CD4-positive, alpha-beta T cell treated with Interferon alpha-2 for 1 hour (primary cell): ENCODE results near the gene IL6ST.
"Not testable (repeated sequence)": the region's sequence is repeated elsewhere in the genome, so short reads cannot be mapped to it uniquely, and the experiment has no call there.

Experiments
- DNase-seq, 2 donors: peaks; one replicate each; pipeline ENCODE4 v3.0.0-alpha.2; 2020 to 2022

The IL6ST gene

DNA sequence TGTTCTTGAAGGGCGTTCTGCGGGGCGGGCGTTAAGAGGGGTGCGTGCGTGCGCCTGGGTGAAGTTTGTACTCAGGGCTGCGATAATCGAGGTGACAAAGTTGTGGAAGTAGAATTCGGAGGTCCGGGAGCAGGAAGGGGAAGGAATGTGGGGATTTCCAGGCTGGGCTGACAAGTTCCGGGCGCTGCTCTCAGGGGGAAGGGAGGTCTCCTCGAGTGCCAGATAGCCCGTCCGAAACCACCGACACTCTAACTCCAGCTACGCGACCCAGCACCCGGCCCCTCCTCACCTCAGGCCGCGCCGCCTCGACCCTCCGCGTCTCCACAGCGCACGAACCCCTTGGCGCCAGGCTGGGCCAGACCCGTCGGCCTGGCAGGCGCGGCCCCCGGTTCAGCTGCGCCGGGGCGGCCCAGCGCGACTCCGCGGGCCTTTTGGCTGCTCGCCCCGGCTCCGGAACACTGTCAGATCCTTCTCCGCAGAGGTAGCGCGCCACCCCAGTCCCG lies at the start of gene IL6ST:
Gene IL6ST (minus strand): TSS at position 469 of the 503 bp plus-strand sequence. CDS start 18,685 bp downstream, outside the sequence.
- DNase-seq, result peak; percentile 44 to 66

DNA sequence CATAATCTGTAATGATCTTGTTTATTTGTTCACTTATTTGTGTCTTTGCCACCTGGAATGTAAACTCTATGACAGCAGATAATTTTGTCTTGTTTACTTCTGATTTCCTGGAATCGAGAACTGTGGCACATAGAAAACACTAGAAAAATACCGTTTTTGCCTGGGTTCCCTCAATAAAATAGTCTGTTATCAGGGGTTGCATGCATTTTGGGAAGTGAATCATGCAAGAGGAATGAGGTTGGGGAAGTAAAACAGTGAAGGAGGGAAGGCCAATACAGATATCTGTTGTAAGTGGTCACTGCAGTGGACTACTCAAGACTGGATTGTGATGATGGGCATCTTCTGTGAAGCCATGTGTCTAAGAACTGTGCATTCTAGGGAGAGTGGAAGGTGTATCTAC lies 45.2 kb upstream of the IL6ST start:
- no peak for DNase-seq

DNA sequence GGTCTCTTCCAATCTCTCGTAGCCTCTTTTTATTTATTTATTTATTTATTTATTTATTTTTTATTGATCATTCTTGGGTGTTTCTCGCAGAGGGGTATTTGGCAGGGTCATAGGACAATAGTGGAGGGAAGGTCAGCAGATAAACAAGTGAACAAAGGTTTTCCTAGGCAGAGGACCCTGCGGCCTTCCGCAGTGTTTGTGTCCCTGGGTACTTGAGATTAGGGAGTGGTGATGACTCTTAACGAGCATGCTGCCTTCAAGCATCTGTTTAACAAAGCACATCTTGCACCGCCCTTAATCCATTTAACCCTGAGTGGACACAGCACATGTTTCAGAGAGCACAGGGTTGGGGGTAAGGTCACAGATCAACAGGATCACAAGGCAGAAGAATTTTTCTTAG lies 43.4 kb upstream of the IL6ST start:
- not testable (repeated sequence) for DNase-seq

DNA sequence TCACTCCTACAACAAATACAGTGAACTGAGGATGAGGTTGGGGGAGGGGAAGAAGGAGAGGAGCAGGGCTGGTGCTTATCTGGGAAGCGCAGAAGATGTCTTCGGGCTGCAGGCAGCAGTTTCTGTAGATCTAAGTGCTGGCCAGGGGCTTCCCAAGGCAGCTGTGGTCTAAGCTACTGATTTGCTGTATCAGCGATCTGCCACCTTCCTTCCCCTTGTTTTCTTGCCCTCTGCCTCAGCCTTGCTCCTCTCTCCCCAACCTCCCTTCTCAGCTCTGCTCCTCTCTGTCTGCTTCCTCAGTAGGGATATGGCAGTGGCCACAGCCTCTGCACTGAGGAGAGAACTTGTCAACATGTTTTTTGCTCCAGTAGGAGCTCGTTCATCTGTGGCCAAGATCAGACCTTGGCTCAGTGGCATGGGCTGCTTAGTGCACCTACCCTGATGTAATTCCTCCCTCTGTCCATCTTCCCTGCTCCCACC lies 42.8 kb upstream of the IL6ST start:
- no peak for DNase-seq

DNA sequence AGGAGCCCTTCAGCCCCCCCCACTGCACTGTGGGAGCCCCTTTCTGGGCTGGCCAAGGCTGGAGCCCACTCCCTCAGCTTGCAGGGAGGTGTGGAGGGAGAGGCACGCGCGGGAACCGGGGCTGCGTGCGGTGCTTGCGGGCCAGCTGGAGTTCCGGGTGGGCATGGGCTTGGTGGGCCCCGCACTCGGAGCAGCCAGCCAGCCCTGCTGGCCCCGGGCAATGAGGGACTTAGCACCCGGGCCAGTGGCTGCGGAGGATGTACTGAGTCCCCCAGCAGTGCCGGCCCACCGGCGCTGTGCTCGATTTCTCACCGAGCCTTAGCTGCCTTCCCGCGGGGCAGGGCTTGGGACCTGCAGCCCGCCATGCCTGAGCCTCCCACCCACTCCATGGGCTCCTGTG lies 40.6 kb upstream of the IL6ST start:
- not testable (repeated sequence) for DNase-seq

DNA sequence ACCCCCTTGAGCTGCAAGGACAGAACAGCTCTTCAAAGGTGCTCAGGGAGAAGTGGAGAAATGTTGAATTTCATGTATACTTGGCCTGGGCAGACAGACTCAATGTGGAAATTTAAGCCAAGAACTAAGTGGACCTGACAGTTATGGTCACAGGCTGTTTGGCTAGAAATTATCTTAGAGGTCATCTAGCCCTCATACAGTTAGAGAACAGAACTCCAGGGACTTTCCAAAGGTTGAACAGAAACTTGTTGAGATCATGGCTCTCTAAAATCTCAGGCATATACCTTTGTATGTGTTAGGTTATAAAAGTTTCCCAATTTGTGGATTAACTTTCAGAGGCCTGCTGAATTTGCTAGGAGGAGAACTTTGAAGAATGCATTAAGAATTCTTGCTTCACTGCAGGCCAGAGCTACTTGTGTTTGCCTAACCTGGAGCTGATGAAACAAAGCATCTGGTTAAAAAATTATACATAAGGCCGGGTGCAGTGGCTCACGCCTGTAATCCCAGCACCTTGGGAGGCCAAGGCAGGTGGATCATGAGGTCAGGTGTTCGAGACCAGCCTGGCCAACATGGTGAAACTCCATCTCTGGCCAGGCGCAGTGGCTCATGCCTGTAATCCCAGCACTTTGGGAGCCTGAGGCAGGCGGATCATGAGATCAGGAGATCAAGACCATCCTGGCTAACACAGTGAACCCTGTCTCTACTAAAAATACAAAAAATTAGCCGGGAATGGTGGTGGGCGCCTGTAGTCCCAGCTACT lies 35.3 kb upstream of the IL6ST start:
- DNase-seq, result not testable (repeated sequence)

DNA sequence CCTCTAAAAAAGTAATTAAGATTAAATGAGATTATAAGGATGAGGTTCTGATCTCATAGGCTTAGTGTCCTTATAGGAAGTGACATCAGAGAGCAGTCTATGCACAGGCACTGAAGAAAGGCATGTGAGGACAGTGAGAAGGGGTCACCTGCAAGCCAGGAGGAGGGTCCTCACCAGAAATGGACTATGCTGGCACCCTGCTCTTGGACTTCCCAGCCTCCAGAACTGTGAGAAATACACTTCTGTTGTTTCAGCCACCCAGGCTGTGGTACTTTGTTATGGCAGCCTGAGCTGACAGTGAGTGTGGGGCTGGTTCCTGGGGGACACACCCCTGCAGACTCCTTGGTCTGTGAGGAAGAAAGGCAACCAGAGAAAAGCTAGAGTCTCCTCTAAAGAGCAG lies 34.7 kb upstream of the IL6ST start:
- DNase-seq, result no peak

DNA sequence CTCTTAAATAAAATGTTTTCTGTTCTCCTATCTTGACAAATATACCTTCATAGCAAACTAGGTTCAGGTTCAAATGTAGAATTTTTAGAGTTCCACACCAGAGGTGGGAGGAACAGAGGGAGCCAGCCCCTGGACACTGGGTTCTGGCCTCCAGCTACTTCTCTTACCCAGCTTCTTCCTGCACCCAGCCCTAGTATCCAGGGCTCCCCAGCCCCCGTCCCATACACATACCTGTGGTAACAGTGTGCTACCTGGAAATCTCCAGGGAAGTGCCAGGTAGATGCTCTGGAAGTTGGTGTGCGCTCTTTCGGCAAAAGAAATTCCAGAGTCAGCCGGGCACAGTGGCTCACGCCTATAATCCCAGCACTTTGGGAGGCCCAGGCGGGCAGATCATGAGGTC lies 33.9 kb upstream of the IL6ST start:
- no peak for DNase-seq

DNA sequence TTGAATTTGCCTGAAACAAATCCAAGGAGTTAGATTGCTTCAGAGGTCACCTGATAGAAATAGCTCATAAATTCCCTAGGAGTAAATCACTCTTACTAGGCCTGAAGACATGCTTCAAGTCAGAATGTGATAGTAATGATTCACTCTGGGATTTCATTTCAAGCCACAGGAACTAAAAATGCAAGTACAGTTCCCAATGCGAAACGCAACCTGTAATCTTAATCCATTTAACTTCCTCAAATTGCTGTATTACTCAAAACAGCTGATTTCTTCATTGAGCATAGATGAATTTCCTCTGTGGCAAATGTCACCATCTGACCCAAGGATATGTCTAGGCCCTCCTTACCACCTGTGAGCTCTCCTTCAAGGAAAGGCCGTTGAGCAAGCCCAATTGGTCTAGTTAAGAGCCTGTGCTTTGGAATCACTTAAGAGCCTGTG lies 32.1 kb upstream of the IL6ST start:
- DNase-seq, result no peak

DNA sequence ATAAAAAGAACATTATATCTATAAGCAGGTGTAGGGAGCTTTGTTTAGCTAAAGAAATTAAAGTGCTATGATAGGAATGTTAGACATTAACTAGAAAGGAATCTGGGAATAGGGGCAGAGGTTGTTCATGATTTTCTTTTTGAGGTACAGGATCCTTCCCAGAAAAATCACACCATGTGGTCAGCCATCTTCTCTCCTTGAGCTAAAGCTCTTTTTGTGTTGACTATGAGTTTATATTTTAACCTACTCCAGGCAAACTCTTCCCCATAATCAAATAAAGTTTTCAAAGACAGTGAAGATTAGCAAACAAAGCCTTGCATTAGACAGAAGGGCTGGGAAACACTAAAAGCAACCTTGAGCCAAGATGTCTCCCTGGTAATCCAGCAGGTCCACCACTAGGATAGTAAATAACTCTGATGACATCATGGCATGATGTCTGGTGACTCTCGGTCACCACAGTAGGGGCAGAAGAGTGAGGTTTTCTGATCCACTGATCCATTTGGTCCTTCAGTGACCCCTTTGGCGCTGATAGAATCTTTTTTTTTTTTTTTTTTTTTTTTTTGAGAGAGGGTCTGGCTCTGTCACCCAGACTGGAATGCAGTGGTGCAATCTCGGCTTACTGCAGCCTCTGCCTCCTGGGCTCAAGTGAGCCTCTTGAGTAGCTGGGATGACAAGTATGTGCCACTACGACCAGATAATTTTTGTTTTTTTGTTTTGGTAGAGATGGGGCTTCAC lies 30.6 kb upstream of the IL6ST start:
- no peak for DNase-seq

DNA sequence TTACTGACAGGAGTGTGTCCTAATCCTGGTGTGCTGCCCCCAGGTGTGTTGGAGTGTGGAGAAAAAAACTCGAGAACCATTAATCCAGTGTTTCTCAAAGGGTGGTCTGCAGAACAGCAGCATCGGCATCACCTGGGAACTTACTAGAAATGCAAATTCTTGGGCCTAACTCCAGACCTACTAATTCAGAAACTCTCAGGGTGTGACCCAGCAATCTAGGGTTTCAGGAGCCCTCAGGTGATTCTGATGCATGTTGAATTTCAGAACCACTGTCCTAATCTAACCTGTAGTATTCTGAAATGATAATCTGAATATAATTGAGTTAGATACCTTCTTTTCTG lies 30.0 kb upstream of the IL6ST start:
- DNase-seq, result no peak

DNA sequence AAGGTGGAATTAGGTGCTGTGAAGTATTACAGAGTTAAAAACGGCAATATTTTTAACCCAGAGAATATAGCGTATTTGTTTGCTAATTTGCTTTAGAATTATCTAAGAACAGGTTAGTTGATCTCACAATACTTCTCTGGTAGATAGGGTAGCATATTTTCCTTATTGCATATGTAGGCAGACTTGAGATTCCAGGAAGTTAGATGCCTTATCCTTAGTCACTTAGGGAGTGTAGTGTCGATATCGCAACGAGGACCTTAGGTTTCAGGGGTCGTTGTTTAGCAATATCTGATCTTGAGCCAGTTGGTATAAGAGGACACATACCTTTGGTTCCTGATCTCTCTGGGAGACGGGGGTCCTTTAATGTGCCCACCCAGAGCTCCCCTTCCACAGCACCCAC lies 28.5 kb upstream of the IL6ST start:
- DNase-seq, result no peak

DNA sequence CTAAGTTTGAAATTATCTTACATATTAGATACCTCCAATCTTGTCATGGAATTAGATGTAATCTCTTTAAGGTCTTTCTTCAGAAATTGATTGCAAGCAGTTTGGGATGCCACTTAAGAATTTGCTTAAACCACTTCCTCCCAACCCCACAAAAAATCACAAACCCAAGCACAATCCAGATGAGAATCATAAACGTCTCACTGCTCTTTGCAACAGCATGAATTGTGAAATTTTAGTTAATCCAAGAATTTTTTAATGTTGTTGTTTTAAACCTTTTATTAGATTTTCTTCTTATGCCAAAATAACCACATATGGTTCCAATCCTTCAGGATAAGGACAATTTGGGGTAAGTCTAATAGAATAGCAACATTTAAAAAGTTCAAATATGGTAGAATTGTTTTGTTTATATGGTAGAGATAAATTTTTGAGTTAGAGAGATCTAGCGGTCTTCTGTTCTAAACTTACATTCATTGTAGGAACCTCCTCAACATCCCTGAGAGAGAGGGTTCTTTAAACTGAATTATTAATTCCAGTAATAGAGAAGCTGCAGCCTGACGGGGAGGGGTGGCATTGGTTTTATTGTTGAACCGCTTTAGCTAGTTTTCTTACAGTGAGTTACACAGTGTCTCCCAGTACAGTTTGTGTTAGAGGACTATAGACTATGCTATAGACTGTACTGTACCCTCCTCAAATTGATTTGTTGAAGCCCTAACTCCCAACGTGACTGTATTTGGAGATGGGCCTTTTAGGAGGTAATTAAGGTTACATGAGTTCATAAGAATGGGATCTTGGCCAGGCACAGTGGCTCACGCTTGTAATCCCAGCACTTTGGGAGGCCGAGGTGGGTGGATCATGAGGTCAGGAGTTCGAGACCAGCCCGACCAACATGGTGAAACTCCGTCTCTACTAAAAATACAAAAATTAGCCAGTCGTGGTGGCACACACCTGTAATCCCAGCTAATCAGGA lies 24.8 kb upstream of the IL6ST start:
- no peak for DNase-seq

DNA sequence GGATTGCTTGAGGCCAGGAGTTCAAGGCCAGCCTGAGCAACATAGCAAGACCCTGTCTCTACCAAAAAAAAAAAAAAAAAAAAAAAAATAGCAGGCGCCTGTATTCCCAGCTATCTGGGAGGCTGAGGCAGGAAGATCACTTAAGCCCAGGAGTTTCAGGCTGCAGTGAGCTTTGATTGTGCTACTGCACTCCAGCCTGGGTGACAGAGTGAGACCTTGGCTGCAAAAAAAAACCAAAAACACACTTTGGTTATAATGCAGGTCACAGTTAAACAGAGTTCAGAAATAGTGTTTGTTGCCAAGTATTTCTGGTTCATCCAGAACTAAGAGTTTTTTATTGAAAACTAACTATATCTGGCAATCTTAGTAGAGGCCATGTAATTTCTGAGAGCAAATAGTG lies 24.1 kb upstream of the IL6ST start:
- DNase-seq, result no peak

DNA sequence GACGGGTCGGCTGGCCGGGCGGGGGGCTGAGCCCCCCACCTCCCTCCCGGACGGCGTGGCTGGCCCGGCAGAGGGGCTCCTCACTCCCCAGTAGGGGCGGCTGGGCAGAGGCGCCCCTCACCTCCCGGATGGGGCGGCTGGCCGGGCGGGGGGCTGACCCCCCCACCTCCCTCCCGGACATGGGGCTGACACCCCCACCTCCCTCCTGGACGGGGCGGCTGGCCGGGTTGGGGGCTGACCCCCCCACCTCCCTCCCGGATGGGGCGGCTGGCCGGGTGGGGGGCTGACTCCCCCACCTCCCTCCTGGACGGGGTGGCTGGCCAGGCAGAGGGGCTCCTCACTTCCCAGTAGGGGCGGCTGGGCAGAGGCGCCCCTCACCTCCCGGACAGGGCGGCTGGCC lies 19.9 kb upstream of the IL6ST start:
- DNase-seq, result not testable (repeated sequence)

DNA sequence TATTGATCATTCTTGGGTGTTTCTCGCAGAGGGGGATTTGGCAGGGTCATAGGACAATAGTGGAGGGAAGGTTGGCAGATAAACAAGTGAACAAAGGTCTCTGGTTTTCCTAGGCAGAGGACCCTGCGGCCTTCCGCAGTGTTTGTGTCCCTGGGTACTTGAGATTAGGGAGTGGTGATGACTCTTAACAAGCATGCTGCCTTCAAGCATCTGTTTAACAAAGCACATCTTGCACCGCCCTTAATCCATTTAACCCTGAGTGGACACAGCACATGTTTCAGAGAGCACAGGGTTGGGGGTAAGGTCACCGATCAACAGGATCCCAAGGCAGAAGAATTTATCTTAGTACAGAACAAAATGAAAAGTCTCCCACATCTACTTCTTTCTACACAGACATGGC lies 19.2 kb upstream of the IL6ST start:
- DNase-seq, result not testable (repeated sequence)

DNA sequence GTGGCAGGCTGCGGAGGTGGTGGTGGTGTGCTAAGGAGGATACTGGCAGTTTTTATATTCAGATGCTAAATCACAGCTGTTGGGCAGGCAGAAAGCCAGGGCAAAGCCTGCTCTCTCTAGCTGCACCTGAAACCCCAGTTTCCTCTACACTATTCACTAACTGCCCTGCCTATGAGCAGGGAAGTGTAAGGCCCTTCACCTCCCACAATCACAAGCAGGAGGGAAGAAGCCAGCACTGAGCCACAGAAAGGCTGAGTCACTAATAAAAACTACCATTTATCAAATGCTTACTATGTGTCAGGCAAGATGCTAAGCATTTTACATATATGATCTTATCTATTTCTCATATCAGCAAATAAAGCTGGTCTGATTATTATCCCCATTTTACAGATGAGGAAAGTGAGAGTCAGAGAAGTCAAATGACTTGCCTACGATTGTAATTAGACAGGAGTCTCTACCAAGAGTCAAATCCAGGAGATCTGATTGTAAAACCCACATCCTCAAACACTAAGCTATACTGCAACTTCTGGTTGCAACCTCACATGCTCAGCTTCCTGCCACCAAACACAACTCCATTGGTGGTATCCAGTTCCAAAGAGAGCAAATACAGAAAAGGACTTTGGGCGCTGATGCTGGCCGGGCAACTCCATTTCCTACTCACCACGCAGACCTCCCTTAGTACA lies 17.7 kb upstream of the IL6ST start:
- peak; percentile 8 to 56 for DNase-seq

DNA sequence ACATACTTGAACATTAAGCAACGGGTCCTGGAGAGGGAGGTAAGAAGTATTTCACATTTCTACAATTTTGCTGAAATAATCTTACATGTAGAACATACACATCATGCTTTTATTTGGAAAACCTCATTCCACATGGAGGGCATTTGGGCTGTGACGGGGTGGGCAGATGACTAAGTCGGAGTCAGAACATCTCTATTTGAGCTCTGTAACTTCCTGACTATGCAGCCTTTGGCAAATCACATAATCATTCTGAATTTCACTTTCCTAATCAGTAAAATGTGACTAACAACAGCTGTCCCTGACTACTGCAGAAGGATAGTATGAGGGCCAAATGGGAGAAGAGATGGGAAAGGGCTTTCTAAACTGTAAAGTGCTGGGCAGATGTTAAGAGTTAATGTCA lies 17.1 kb upstream of the IL6ST start:
- DNase-seq, result no peak

DNA sequence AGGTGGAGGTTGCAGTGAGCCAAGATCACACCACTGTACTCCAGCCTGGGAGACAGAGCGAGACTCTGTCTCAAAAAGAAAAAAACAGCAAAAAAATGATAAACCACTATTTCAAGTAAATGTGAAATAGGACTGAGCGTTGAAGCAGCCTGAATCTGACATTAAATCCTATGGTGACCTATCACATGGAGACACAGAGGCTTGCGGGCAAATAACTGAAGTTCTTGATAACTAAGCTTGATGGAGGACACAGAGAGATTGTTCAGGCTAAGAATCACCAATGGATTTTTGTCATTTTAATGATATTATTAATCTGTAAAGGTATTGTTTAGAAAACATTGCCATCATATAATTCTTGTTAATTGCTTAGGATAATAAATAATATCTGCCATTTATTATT lies 15.7 kb upstream of the IL6ST start:
- DNase-seq, result no peak

DNA sequence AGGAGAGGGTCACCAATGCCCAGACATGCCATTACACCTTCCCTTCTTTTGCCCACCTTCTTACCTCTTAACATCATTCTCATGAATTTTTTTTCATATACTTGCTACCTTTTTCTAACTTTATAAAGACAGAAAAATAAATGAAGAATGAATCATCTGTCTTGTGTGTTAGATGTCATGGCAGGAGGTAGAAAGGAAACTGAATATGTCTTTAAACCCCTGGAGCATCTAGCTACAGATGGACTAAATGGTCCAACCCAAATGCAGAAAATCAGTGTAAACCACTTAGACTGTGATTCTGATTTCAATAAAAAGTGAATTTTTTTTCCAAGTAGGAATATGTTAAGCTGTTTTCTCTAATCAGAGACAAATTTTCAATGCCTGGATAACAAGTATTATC lies 11.8 kb upstream of the IL6ST start:
- no peak for DNase-seq

DNA sequence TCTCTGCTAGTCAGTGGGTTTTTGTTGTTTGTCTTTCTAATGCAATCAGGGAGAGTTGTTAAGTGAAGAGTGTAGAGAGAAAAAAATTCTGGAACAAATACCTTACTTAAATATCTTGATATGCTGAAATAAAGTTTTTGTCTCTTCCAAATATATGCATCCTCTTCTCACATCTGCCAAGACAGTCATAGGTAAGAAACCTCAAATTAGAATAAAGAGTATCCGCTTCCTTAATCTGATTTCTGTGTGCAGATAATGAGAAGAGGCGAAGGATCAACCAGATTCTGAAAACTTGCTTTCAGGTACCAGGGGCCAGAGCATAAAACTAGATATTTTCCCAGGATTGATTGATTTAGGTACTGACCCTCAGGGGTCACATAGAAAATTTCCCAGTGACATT lies 11.3 kb upstream of the IL6ST start:
- DNase-seq, result no peak

DNA sequence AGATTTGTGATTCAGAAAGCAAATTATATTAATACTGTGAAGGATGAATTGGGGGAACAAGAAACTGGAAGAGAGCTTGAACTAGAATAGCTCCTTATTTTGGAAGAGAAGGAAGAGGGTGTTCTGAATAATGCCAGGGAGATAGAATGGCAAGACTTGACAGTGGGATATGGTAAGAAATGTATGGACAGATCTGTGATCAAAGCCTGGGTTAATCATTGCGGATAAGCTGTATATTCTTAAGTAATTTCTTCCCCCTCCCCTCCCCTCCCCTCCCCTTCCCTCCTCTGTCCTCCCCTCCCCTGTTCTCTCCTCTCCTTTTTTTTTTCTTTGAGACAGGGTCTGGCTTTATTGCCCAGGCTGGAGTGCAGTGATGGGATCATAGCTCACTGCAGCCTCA lies 10.1 kb upstream of the IL6ST start:
- DNase-seq, result no peak
